IMR-90 (cell line): ENCODE results near the gene CHCHD1. TPM values are rescaled to one million over a fixed set of nuclear protein-coding genes. Genes with fewer than 3 reads are reported as not detected.

Experiments used
- ATAC-seq: fragments of 200-7000 bp; cut with Tn5 transposase; 2 replicates; pipeline ENCODE4 v1.9.1; 2020; ENCODE audit warnings: low read depth, mild to moderate bottlenecking, moderate library complexity
- BruUV-seq: library from RNA; stranded (reverse); fragments of 400-500 nt; replicated peaks from 2 replicates; lab custom pipeline; 2021; lab: Mats Ljungman, UMichigan
- CTCF ChIA-PET: fragments of 300-600 bp; formaldehyde crosslinking; extraction: SDS; loops from one replicate; lab custom pipeline; 2021; ENCODE audit warnings: antibody characterized with exemption; lab: Yijun Ruan, JAX
- POLR2A ChIA-PET: fragments of 300-600 bp; sonication (Branson Sonifier 250); formaldehyde crosslinking; loops from one replicate; lab custom pipeline; 2022; ENCODE audit warnings: antibody characterized with exemption; ENCODE audit not compliant: unreplicated experiment; lab: Charles Lee
- DNase-seq: peaks from one replicate; pipeline ENCODE4 v3.0.0; 2013
- H2AFZ ChIP-seq: replicated peaks from 2 replicates; pipeline ENCODE3; 2013; ENCODE audit warnings: low read length, mild to moderate bottlenecking; ENCODE audit not compliant: poor library complexity
- H2AK5ac ChIP-seq: 2 replicates; pipeline ENCODE4 v1.6.1; 2013; ENCODE audit warnings: low read depth, low read length, inconsistent platforms
- H2AK9ac ChIP-seq: replicated peaks from 2 replicates; pipeline ENCODE3; 2013; ENCODE audit warnings: mild to moderate bottlenecking, low read depth, low read length, moderate library complexity; ENCODE audit not compliant: poor library complexity
- H2BK120ac ChIP-seq: 2 replicates; pipeline ENCODE4 v1.6.1; 2013; ENCODE audit warnings: low read depth, low read length, inconsistent platforms
- H2BK15ac ChIP-seq: 3 replicates; pipeline ENCODE4 v1.6.1; 2013; ENCODE audit warnings: low read depth, low read length, inconsistent platforms
- H2BK20ac ChIP-seq: 2 replicates; pipeline ENCODE4 v1.6.1; 2013; ENCODE audit warnings: low read depth, mild to moderate bottlenecking, inconsistent platforms, low read length, moderate library complexity
- H2BK5ac ChIP-seq: 2 replicates; pipeline ENCODE4 v1.6.1; 2013; ENCODE audit warnings: mild to moderate bottlenecking, low read depth, low read length, inconsistent platforms; ENCODE audit not compliant: poor library complexity, severe bottlenecking
- H3K14ac ChIP-seq: replicated peaks from 2 replicates; pipeline ENCODE4 v1.6.1; 2013; ENCODE audit warnings: low read depth, low read length, inconsistent platforms
- H3K18ac ChIP-seq: 2 replicates; pipeline ENCODE4 v1.6.1; 2013; ENCODE audit warnings: low read depth, low read length, control low read depth
- H3K23ac ChIP-seq: 2 replicates; pipeline ENCODE4 v1.6.1; 2013; ENCODE audit warnings: low read depth, low read length, inconsistent platforms
- H3K27ac ChIP-seq: 2 replicates; pipeline ENCODE4 v1.5.1; 2013; ENCODE audit warnings: mild to moderate bottlenecking, control low read depth, low read length; ENCODE audit not compliant: insufficient read depth
- H3K27me3 ChIP-seq: 2 replicates; pipeline ENCODE4 v1.6.1; 2013; ENCODE audit warnings: low read length; ENCODE audit not compliant: control insufficient read depth, insufficient read depth
- H3K36me3 ChIP-seq: 2 replicates; pipeline ENCODE4 v1.6.1; 2013; ENCODE audit warnings: low read length, mixed read lengths; ENCODE audit not compliant: control insufficient read depth, insufficient read depth
- H3K4ac ChIP-seq: 2 replicates; pipeline ENCODE4 v1.6.1; 2013; ENCODE audit warnings: low read depth, low read length, inconsistent platforms
- H3K4me1 ChIP-seq: 2 replicates; pipeline ENCODE4 v1.6.1; 2013; ENCODE audit warnings: low read length, mixed read lengths; ENCODE audit not compliant: control insufficient read depth, insufficient read depth
- H3K4me2 ChIP-seq: 2 replicates; pipeline ENCODE4 v1.6.1; 2013; ENCODE audit warnings: low read depth, mild to moderate bottlenecking, control low read depth, low read length, moderate library complexity
- H3K4me3 ChIP-seq: 2 replicates; pipeline ENCODE4 v1.5.1; 2013; ENCODE audit warnings: low read depth, mild to moderate bottlenecking, control low read depth, low read length, moderate library complexity; ENCODE audit not compliant: insufficient read depth
- H3K56ac ChIP-seq: 2 replicates; pipeline ENCODE4 v1.6.1; 2013; ENCODE audit warnings: low read length, inconsistent platforms; ENCODE audit not compliant: insufficient read depth; ENCODE audit errors: extremely low read depth
- H3K79me1 ChIP-seq, 2 experiments: 2 replicates each; pipeline ENCODE4 v1.6.1; 2013; ENCODE audit warnings: low read length in 2 of 2, inconsistent platforms in 1 of 2, low read depth in 1 of 2
- H3K9ac ChIP-seq: 2 replicates; pipeline ENCODE4 v1.6.1; 2013; ENCODE audit warnings: low read depth, low read length, control low read depth
- H3K9me1 ChIP-seq: 2 replicates; pipeline ENCODE4 v1.6.1; 2013; ENCODE audit warnings: low read length, inconsistent platforms; ENCODE audit not compliant: insufficient read depth
- H3K9me3 ChIP-seq: 2 replicates; pipeline ENCODE4 v1.6.1; 2013; ENCODE audit warnings: low read length; ENCODE audit not compliant: control insufficient read depth, insufficient read depth
- H4K20me1 ChIP-seq: 2 replicates; pipeline ENCODE4 v1.6.1; 2013; ENCODE audit warnings: low read length, inconsistent platforms; ENCODE audit not compliant: insufficient read depth
- H4K5ac ChIP-seq: 2 replicates; pipeline ENCODE4 v1.6.1; 2013; ENCODE audit warnings: mild to moderate bottlenecking, low read depth, low read length, control low read depth
- H4K8ac ChIP-seq, 2 experiments: 2 replicates each; pipeline ENCODE4 v1.6.1; 2013; ENCODE audit warnings: low read depth in 2 of 2, low read length in 2 of 2, control low read depth in 1 of 2, inconsistent platforms in 1 of 2
- H4K91ac ChIP-seq: 2 replicates; pipeline ENCODE4 v1.6.1; 2013; ENCODE audit warnings: low read depth, low read length, inconsistent platforms; ENCODE audit not compliant: insufficient read depth
- BHLHE40 ChIP-seq: fragments of 150-350 bp; IDR thresholded peaks from 2 replicates; pipeline ENCODE4 v1.6.1; 2016; ENCODE audit warnings: mild to moderate bottlenecking, low read depth, low read length
- CHD1 ChIP-seq: IDR thresholded peaks from 2 replicates; pipeline ENCODE4 v1.6.1; 2012; ENCODE audit warnings: low read depth, low read length, improper control_type of control experiment
- CTCF ChIP-seq: conservative IDR thresholded peaks from 2 replicates; pipeline ENCODE4 v1.5.1; 2012; ENCODE audit warnings: mild to moderate bottlenecking, low read depth, low read length, improper control_type of control experiment
- FOS ChIP-seq: fragments of 150-350 bp; IDR thresholded peaks from 2 replicates; pipeline ENCODE4 v1.6.1; 2016; ENCODE audit warnings: low read depth, low read length
- MAFK ChIP-seq: IDR thresholded peaks from 2 replicates; pipeline ENCODE4 v1.6.1; 2012; ENCODE audit warnings: low read depth, low read length, improper control_type of control experiment
- MAZ ChIP-seq: IDR thresholded peaks from 2 replicates; pipeline ENCODE4 v1.6.1; 2012; ENCODE audit warnings: low read depth, mild to moderate bottlenecking, low read length, improper control_type of control experiment, moderate library complexity, borderline replicate concordance
- MXI1 ChIP-seq: IDR thresholded peaks from 2 replicates; pipeline ENCODE4 v1.6.1; 2012; ENCODE audit warnings: low read depth, mild to moderate bottlenecking, low read length, moderate library complexity, borderline replicate concordance
- POLR2A ChIP-seq: IDR thresholded peaks from 2 replicates; pipeline ENCODE4 v1.6.1; 2012; ENCODE audit warnings: mild to moderate bottlenecking, low read depth, low read length
- RAD21 ChIP-seq: IDR thresholded peaks from 2 replicates; pipeline ENCODE4 v1.6.1; 2012; ENCODE audit warnings: low read length, improper control_type of control experiment
- RCOR1 ChIP-seq: IDR thresholded peaks from 2 replicates; pipeline ENCODE4 v1.6.1; 2012; ENCODE audit warnings: mild to moderate bottlenecking, low read length, improper control_type of control experiment; ENCODE audit not compliant: insufficient replicate concordance
- RFX5 ChIP-seq: IDR thresholded peaks from 2 replicates; pipeline ENCODE4 v1.8.0; 2012; ENCODE audit warnings: low read depth, mild to moderate bottlenecking, low read length, moderate library complexity
- SMC3 ChIP-seq: fragments of 150-350 bp; IDR thresholded peaks from 2 replicates; pipeline ENCODE4 v1.6.1; 2016; ENCODE audit warnings: low read depth, mild to moderate bottlenecking, antibody characterized with exemption, low read length, moderate library complexity
- USF2 ChIP-seq: fragments of 150-350 bp; IDR thresholded peaks from 2 replicates; pipeline ENCODE4 v1.6.1; 2017; ENCODE audit warnings: mild to moderate bottlenecking, antibody characterized with exemption, low read length, low read depth
- WGBS, 2 experiments: methylation state at CpG; one replicate each; pipeline versions ENCODE4 v1.1.5 to v1.1.7; 2013; ENCODE audit warnings: missing lambda C conversion rate in 2 of 2; ENCODE audit not compliant: insufficient read length in 1 of 2; ENCODE audit errors: extremely low coverage in 2 of 2; 5-methylcytosine and 5-hydroxymethylcytosine counted together
- dilution Hi-C: fragments of 300-500 bp; cut with HindIII; formaldehyde crosslinking; loops from one replicate; pipeline ENCODE4 v1.14.3; 2018; ENCODE audit warnings: low sequenced_read_pairs; ENCODE audit not compliant: unreplicated experiment
- in situ Hi-C: fragments of 300-500 bp; cut with MboI; formaldehyde crosslinking; loops from 3 replicates; pipeline ENCODE4 v1.14.3; 2019; ENCODE audit warnings: low sequenced_read_pairs, inconsistent platforms, mixed read lengths
- intact Hi-C: fragments of 100-400 bp; cut with micrococcal nuclease; formaldehyde crosslinking; loops from 2 replicates; pipeline ENCODE4 v1.10.0; 2022
- polyA plus RNA-seq, 3 experiments: library from polyadenylated mRNA; depleted of rRNA; stranded (reverse); fragments of >200 nt; gene quantifications; 2 replicates each; pipeline ENCODE4 v1.2.3, GENCODE V29; 2012; ENCODE audit warnings: low replicate concordance in 1 of 3
- total RNA-seq: library from RNA; depleted of rRNA; stranded (reverse); fragments of >200 nt; gene quantifications from 2 replicates; pipeline ENCODE4 v1.2.3, GENCODE V29; 2012

Gene CHCHD1
- total and polyA plus RNA-seq, 2 of the 4 experiments (the other 2 are of a cell fraction) = 11.5 to 21.0 TPM

- no peak overlapping the region for H4K91ac ChIP-seq
- H2AK9ac ChIP-seq = no peak overlapping the region
- WGBS, 2 experiments = 60% methylated on average over 1 of the region's 1 CpG; no CpG with 5 or more reads in 1 of the 2 experiments
- H3K18ac ChIP-seq = no peak overlapping the region; the same call in 1 of the 2 replicates
- no peak overlapping the region for H3K56ac ChIP-seq
- H3K9me1 ChIP-seq = peaks cover 27% of the 10 kb centered on the region
- dilution Hi-C loops (no loop called here), intact Hi-C loops (no loop called here), in situ Hi-C loops (no loop called here)
- H3K4me2 ChIP-seq = no peak overlapping the region; the same call in 1 of the 2 replicates
- H3K36me3 ChIP-seq = peaks cover 69% of the 10 kb centered on the region
- no peak overlapping the region for H4K5ac ChIP-seq
- peaks cover 41% of the 10 kb centered on the region for H4K20me1 ChIP-seq
- BruUV-seq = no TSS peak
- H2BK5ac ChIP-seq = no peak overlapping the region
- DNase-seq = no peak
- H2AFZ ChIP-seq = no peak overlapping the region
- H3K27ac ChIP-seq = peak overlapping the region; percentile 83; the same call in 1 of the 2 replicates
- no peak overlapping the region for H3K9ac ChIP-seq
- no peak overlapping the region for H2BK15ac ChIP-seq
- peaks cover 11% of the 10 kb centered on the region for H3K4me1 ChIP-seq
- ChIA-PET CTCF (no interaction called here), POLR2A (no interaction called here)
- no peak overlapping the region for H2BK120ac ChIP-seq
- no peak overlapping the region for H3K4me3 ChIP-seq
- TF ChIP-seq POLR2A (no peak), RCOR1 (no peak), SMC3 (no peak), BHLHE40 (no peak), USF2 (no peak), MXI1 (no peak), FOS (no peak), MAFK (no peak), RFX5 (no peak), CHD1 (no peak), MAZ (no peak), RAD21 (no peak), CTCF (no peak)
- H3K27me3 ChIP-seq = no peaks in the 10 kb centered on the region
- H3K4ac ChIP-seq = no peak overlapping the region
- peaks cover 57 to 85% of the 10 kb centered on the region in 2 experiments for H3K79me1 ChIP-seq
- ATAC-seq = no peak; the same call in 1 of the 2 replicates
- H2BK20ac ChIP-seq = no peak overlapping the region
- H3K14ac ChIP-seq = no peak overlapping the region
- H3K23ac ChIP-seq = no peak overlapping the region
- no peak overlapping the region for H2AK5ac ChIP-seq
- H4K8ac ChIP-seq = no peak overlapping the region
- H3K9me3 ChIP-seq = no peaks in the 10 kb centered on the region
Measured at GRCh38 chr10:73761781-73762180, 20.1 kb upstream of the CHCHD1 start.
